HCT116 (cell line): ENCODE results near the gene PRDM8. TPM values are rescaled to one million over a fixed set of nuclear protein-coding genes. Genes with fewer than 3 reads are reported as not detected.
A peak's percentile ranks its signal among the peaks of the same experiment; 100 is the strongest.

Experiments
- ATAC-seq: fragments of 200-7000 bp; cut with Tn5 transposase; 2 replicates; pipeline ENCODE4 v1.9.1; 2020; ENCODE audit warnings: mild to moderate bottlenecking, moderate library complexity
- BruUV-seq: library from RNA; stranded (reverse); fragments of 400-500 nt; replicated peaks from 2 replicates; lab custom pipeline; 2021; lab: Mats Ljungman, UMichigan
- CTCF ChIA-PET: fragments of 300-600 bp; sonication (Branson Sonifier 250); formaldehyde crosslinking; loops from one replicate; lab custom pipeline; 2021; ENCODE audit warnings: antibody characterized with exemption; lab: Charles Lee
- POLR2A ChIA-PET: fragments of 300-600, 350-600 bp; sonication (Branson Sonifier 250); formaldehyde crosslinking; loops from one replicate; lab custom pipeline; 2021; ENCODE audit warnings: antibody characterized with exemption; lab: Charles Lee
- RAD21 ChIA-PET, 2 experiments: fragments of 300-600 bp; sonication (Branson Sonifier 250); formaldehyde crosslinking; loops; one replicate each; lab custom pipeline; 2023; ENCODE audit warnings: low total read pairs in 2 of 2; ENCODE audit not compliant: uncharacterized antibody in 2 of 2, unreplicated experiment in 2 of 2, low non-redundant PET in 1 of 2; lab: Charles Lee
- DNase-seq: peaks from one replicate; pipeline ENCODE4 v3.0.0-alpha.2; 2010; ENCODE audit warnings: low read depth, low spot score
- H2AFZ ChIP-seq: fragments of 200-600 bp; shearing (Covaris generic), sonication (generic); 2 replicates; pipeline ENCODE4 v1.6.1; 2017; ENCODE audit warnings: low read depth, mixed run types, mixed read lengths, antibody characterized with exemption, low read length; ENCODE audit not compliant: poor library complexity, severe bottlenecking
- H3K27ac ChIP-seq: 2 replicates; pipeline ENCODE4 v1.5.1; 2012; ENCODE audit warnings: low read depth, low read length
- H3K27me3 ChIP-seq: fragments of 200-600 bp; sonication (generic); 2 replicates; pipeline ENCODE4 v1.6.1; 2016; ENCODE audit warnings: mixed run types, low read length, mixed read lengths; ENCODE audit not compliant: insufficient read depth
- H3K36me3 ChIP-seq, 2 experiments: fragments of 200-500 bp in 1 of 2; fragments of 200-600 bp in 1 of 2; sonication (Bioruptor generic) in 1 of 2; sonication (generic) in 1 of 2; 2 replicates each; pipeline versions ENCODE4 v1.5.1 to v1.6.1; 2014 to 2016; ENCODE audit warnings: low read length in 2 of 2, inconsistent platforms in 1 of 2, mixed read lengths in 1 of 2, mixed run types in 1 of 2; ENCODE audit not compliant: insufficient read depth in 2 of 2, control insufficient read depth in 1 of 2
- H3K4me1 ChIP-seq, 2 experiments: fragments of 200-600 bp in 1 of 2; sonication (generic) in 1 of 2; 2 replicates each; pipeline versions ENCODE4 v1.5.1 to v1.6.1; 2012 to 2017; ENCODE audit warnings: low read length in 2 of 2, inconsistent platforms in 1 of 2, mild to moderate bottlenecking in 1 of 2, mixed read lengths in 1 of 2, mixed run types in 1 of 2, moderate library complexity in 1 of 2; ENCODE audit not compliant: insufficient read depth in 2 of 2, control insufficient read depth in 1 of 2
- H3K4me2 ChIP-seq: fragments of 200-600 bp; sonication (generic); 2 replicates; pipeline ENCODE4 v1.6.1; 2017; ENCODE audit warnings: mixed run types, low read length, mixed read lengths
- H3K4me3 ChIP-seq, 2 experiments: fragments of 200-600 bp in 1 of 2; sonication (generic) in 1 of 2; replicated peaks in 1 of 2; 2 replicates each; pipeline ENCODE4 v1.5.1; 2011 to 2016; ENCODE audit warnings: low read length in 2 of 2, control low read depth in 1 of 2, low read depth in 1 of 2, mild to moderate bottlenecking in 1 of 2, mixed read lengths in 1 of 2, mixed run types in 1 of 2
- H3K79me2 ChIP-seq: fragments of 200-600 bp; sonication (generic); 2 replicates; pipeline ENCODE4 v1.6.1; 2017; ENCODE audit warnings: mild to moderate bottlenecking, mixed run types, low read length, moderate library complexity, mixed read lengths; ENCODE audit not compliant: insufficient read depth
- H3K9ac ChIP-seq: fragments of 200-600 bp; sonication (generic); 2 replicates; pipeline ENCODE4 v1.6.1; 2016; ENCODE audit warnings: low read length, mixed read lengths
- H3K9me2 ChIP-seq: fragments of 200-600 bp; sonication (generic), shearing (Covaris generic); 2 replicates; pipeline ENCODE4 v1.6.1; 2017; ENCODE audit warnings: mixed run types, mild to moderate bottlenecking, moderate library complexity; ENCODE audit not compliant: insufficient read depth
- H3K9me3 ChIP-seq, 2 experiments: fragments of 200-500 bp in 1 of 2; fragments of 200-600 bp in 1 of 2; sonication (Bioruptor generic) in 1 of 2; sonication (generic) in 1 of 2; 2 replicates each; pipeline ENCODE4 v1.6.1; 2014 to 2017; ENCODE audit warnings: low read length in 2 of 2, mixed read lengths in 2 of 2, inconsistent platforms in 1 of 2, low read depth in 1 of 2, mild to moderate bottlenecking in 1 of 2, mixed run types in 1 of 2, moderate library complexity in 1 of 2; ENCODE audit not compliant: control insufficient read depth in 1 of 2, insufficient read depth in 1 of 2
- H4K20me1 ChIP-seq: fragments of 200-600 bp; sonication (generic), shearing (Covaris generic); 2 replicates; pipeline ENCODE4 v1.6.1; 2017; ENCODE audit warnings: mixed run types, mild to moderate bottlenecking, moderate library complexity; ENCODE audit not compliant: insufficient read depth
- CBX3 ChIP-seq: IDR thresholded peaks from 2 replicates; pipeline ENCODE4 v1.6.1; 2012; ENCODE audit warnings: low read depth
- CTCF ChIP-seq, 3 experiments: fragments of 200-600 bp in 1 of 3; sonication (generic) in 1 of 3; IDR thresholded peaks in 2 of 3; conservative IDR thresholded peaks in 1 of 3; 2 replicates each; pipeline ENCODE4 v1.5.1; 2012 to 2017; ENCODE audit warnings: low read depth in 2 of 3, low read length in 2 of 3, antibody characterized with exemption in 1 of 3, borderline replicate concordance in 1 of 3, control low read depth in 1 of 3, mild to moderate bottlenecking in 1 of 3, mixed read lengths in 1 of 3, mixed run types in 1 of 3, moderate library complexity in 1 of 3; ENCODE audit not compliant: insufficient read depth in 1 of 3
- ELF1 ChIP-seq: IDR thresholded peaks from 2 replicates; pipeline ENCODE4 v1.6.1; 2012; ENCODE audit warnings: low read depth, borderline replicate concordance
- EZH2 ChIP-seq: fragments of 200-600 bp; sonication (generic); IDR thresholded peaks from 2 replicates; pipeline ENCODE4 v1.6.1; 2017; ENCODE audit warnings: antibody characterized with exemption, mixed run types
- EZH2phosphoT487 ChIP-seq: fragments of 200-600 bp; IDR thresholded peaks from 2 replicates; pipeline ENCODE4 v1.6.1; 2018; ENCODE audit warnings: antibody characterized with exemption, borderline replicate concordance
- POLR2AphosphoS5 ChIP-seq: IDR thresholded peaks from 2 replicates; pipeline ENCODE4 v1.6.1; 2011; ENCODE audit warnings: mild to moderate bottlenecking, low read depth, low read length, moderate library complexity
- RAD21 ChIP-seq: IDR thresholded peaks from 2 replicates; pipeline ENCODE4 v1.6.1; 2012; ENCODE audit warnings: low read depth, mild to moderate bottlenecking
- SP1 ChIP-seq: IDR thresholded peaks from 2 replicates; pipeline ENCODE4 v1.6.1; 2012; ENCODE audit warnings: low read depth
- SRF ChIP-seq: IDR thresholded peaks from 2 replicates; pipeline ENCODE4 v1.6.1; 2012; ENCODE audit warnings: low read depth
- TCF7L2 ChIP-seq: IDR thresholded peaks from 2 replicates; pipeline ENCODE4 v1.7.0; 2011; ENCODE audit warnings: borderline replicate concordance, inconsistent platforms; ENCODE audit not compliant: insufficient read depth, insufficient read length; ENCODE audit errors: extremely low read depth
- YY1 ChIP-seq: IDR thresholded peaks from 2 replicates; pipeline ENCODE4 v1.6.1; 2011; ENCODE audit warnings: low read length, low read depth, moderate library complexity, mild to moderate bottlenecking; ENCODE audit not compliant: insufficient replicate concordance; ENCODE audit errors: extremely low read depth
- ZFX ChIP-seq: fragments of 450-650 bp; IDR thresholded peaks from 2 replicates; pipeline ENCODE4 v1.6.1; 2017
- ZNF274 ChIP-seq: fragments of 200-500 bp; sonication (Bioruptor generic); IDR thresholded peaks from 2 replicates; pipeline ENCODE4 v1.6.1; 2014; ENCODE audit warnings: mild to moderate bottlenecking, low read depth, low read length, inconsistent platforms
- intact Hi-C: fragments of 100-400 bp; cut with micrococcal nuclease; formaldehyde crosslinking; loops from 2 replicates; pipeline ENCODE4 v1.10.0; 2022
- total RNA-seq: library from RNA; stranded (reverse); gene quantifications from one replicate; pipeline ENCODE4 v1.2.1, GENCODE V29; 2021; ENCODE audit not compliant: unreplicated experiment

Gene PRDM8
- total RNA-seq, 1 experiment from 2014 or later: 1.4 TPM

GRCh38 chr4:80199947-80200346 lies 2.6 kb downstream of the PRDM8 start (continued):
- no peak for TF ChIP-seq SP1

- Histone ChIP-seq H3K9ac (peak overlapping the region; percentile 38; the same call in 1 of the 2 replicates), H4K20me1 (no peaks in the 10 kb centered on the region), H3K79me2 (no peaks in the 10 kb centered on the region), H3K27ac (no peak overlapping the region), H3K9me3 (no peaks in the 10 kb centered on the region), H3K9me2 (no peaks in the 10 kb centered on the region), H2AFZ (no peak overlapping the region), H3K36me3 (no peaks in the 10 kb centered on the region), H3K4me1 (peaks cover 2 to 11% of the 10 kb centered on the region in 2 experiments; a peak in 3 of 4 replicates), H3K27me3 (no peaks in the 10 kb centered on the region), H3K4me2 (peak overlapping the region; percentile 78), H3K4me3 (peak overlapping the region; percentile 35 to 54)
- ChIA-PET POLR2A (interaction anchor here (0.6 to 0.8 kb wide), 2 partner anchors 76 to 108 kb away, joined by 3 to 4 read pairs; no protein-coding TSS in a partner anchor), CTCF (interaction anchor here (0.9 to 1.5 kb wide), 5 partner anchors 9 to 75 kb away, joined by 3 to 9 read pairs (median 5); no protein-coding TSS in a partner anchor), RAD21 (no interaction called here)
- DNase-seq (no peak), ATAC-seq (peak; percentile 46)
- TF ChIP-seq POLR2AphosphoS5 (no peak), ELF1 (no peak), EZH2phosphoT487 (no peak), ZNF274 (no peak), ZFX (no peak), CBX3 (no peak), RAD21 (no peak), SRF (no peak), CTCF (IDR thresholded peaks at IDR 0.05 in 2 of 3, conservative IDR thresholded peaks at IDR 0.05 in 1 of 3; ENCODE audit: borderline replicate concordance in 1 of 3, insufficient read depth in 1 of 3, low read depth in 2 of 3, low read length in 2 of 3) (no peak), EZH2 (no peak), YY1 (no peak), TCF7L2 (no peak)
- intact Hi-C loops: no loop called here
- BruUV-seq: no TSS peak
Measured at GRCh38 chr4:80201252-80202151, 4.2 kb downstream of the PRDM8 start.
